NCI-H774 (cell line): ENCODE data around the gene CLDN14.
"Not testable (repeated sequence)": the region's sequence is repeated elsewhere in the genome, so short reads cannot be mapped to it uniquely, and the experiment has no call there.

Experiments used
- DNase-seq: peaks from one replicate; lab custom pipeline; 2025; lab: John Stamatoyannopoulos, UW

CLDN14 gene

GRCh38 chr21:36501589-36501892, 21.6 kb upstream of the CLDN14 start:
- no peak for DNase-seq

- no peak for DNase-seq
These were observed 19.9 kb upstream of the CLDN14 start for GRCh38 chr21:36499578-36500471.

- DNase-seq: no peak
These were observed 14.6 kb upstream of the CLDN14 start for GRCh38 chr21:36494557-36494956.

GRCh38 chr21:36491209-36491910, 11.4 kb upstream of the CLDN14 start:
- no peak for DNase-seq

- no peak for DNase-seq
These were observed 9.8 kb upstream of the CLDN14 start for GRCh38 chr21:36489776-36490165.

- no peak for DNase-seq
These were observed 9.3 kb upstream of the CLDN14 start for GRCh38 chr21:36489103-36489775.

- DNase-seq: peak; percentile 55
These were observed 7.9 kb upstream of the CLDN14 start for GRCh38 chr21:36487641-36488307.

GRCh38 chr21:36486246-36486645, 6.3 kb upstream of the CLDN14 start:
- no peak for DNase-seq

- no peak for DNase-seq
These were observed 5.6 kb upstream of the CLDN14 start for GRCh38 chr21:36485476-36485875.

GRCh38 chr21:36483095-36483494, 3.2 kb upstream of the CLDN14 start:
- no peak for DNase-seq

GRCh38 chr21:36482673-36483072, 2.8 kb upstream of the CLDN14 start:
- no peak for DNase-seq

GRCh38 chr21:36482181-36482580, 2.3 kb upstream of the CLDN14 start:
- DNase-seq: no peak

GRCh38 chr21:36481639-36482038, 1.7 kb upstream of the CLDN14 start:
- DNase-seq: no peak

GRCh38 chr21:36480618-36481017, 696 bp upstream of the CLDN14 start:
- no peak for DNase-seq

- no peak for DNase-seq
These were observed 981 bp downstream of the CLDN14 start for GRCh38 chr21:36478941-36479340.

- DNase-seq: no peak
These were observed 1.7 kb downstream of the CLDN14 start for GRCh38 chr21:36478207-36478701.

GRCh38 chr21:36477559-36477958, 2.4 kb downstream of the CLDN14 start:
- no peak for DNase-seq

GRCh38 chr21:36477001-36477400, 2.9 kb downstream of the CLDN14 start:
- no peak for DNase-seq

GRCh38 chr21:36476541-36476940, 3.4 kb downstream of the CLDN14 start:
- DNase-seq: not testable (repeated sequence)

GRCh38 chr21:36474591-36474990, 5.3 kb downstream of the CLDN14 start:
- no peak for DNase-seq

GRCh38 chr21:36473203-36473602, 6.7 kb downstream of the CLDN14 start:
- no peak for DNase-seq

- no peak for DNase-seq
These were observed 7.5 kb downstream of the CLDN14 start for GRCh38 chr21:36472377-36472776.
